CD14-positive monocyte (primary cell): ENCODE results near the gene INPP4B. TPM values are rescaled to one million over a fixed set of nuclear protein-coding genes. Genes with fewer than 3 reads are reported as not detected.

Experiments used
- DNase-seq, 3 donors: peaks; one replicate each; pipeline ENCODE4 v3.0.0-alpha.2; 2011 to 2022
- H2AFZ ChIP-seq: 2 replicates; pipeline ENCODE4 v1.6.0; 2012; ENCODE audit warnings: mild to moderate bottlenecking, low read depth, low read length, inconsistent platforms; ENCODE audit not compliant: insufficient read depth, poor library complexity, severe bottlenecking
- H3K27ac ChIP-seq, 2 donors: 1 replicate in 1 of 2; 2 replicates in 1 of 2; pipeline ENCODE4 v1.5.1; 2012 to 2013; ENCODE audit warnings: low read length in 2 of 2, control low read depth in 1 of 2, inconsistent platforms in 1 of 2, low read depth in 1 of 2, mild to moderate bottlenecking in 1 of 2
- H3K27me3 ChIP-seq, 2 donors: one replicate each; pipeline versions ENCODE4 v1.6.0 to v1.6.1; 2011 to 2013; ENCODE audit warnings: low read length in 2 of 2; ENCODE audit not compliant: control insufficient read depth in 2 of 2, insufficient read depth in 2 of 2
- H3K36me3 ChIP-seq, 2 donors: replicated peaks in 1 of 2; 1 replicate in 1 of 2; 2 replicates in 1 of 2; pipeline versions ENCODE4 v1.5.1 to v1.6.1; 2012 to 2013; ENCODE audit warnings: low read length in 2 of 2, control low read depth in 1 of 2, inconsistent platforms in 1 of 2, mild to moderate bottlenecking in 1 of 2; ENCODE audit not compliant: insufficient read depth in 2 of 2, control insufficient read depth in 1 of 2
- H3K4me1 ChIP-seq, 2 donors: 1 replicate in 1 of 2; 2 replicates in 1 of 2; pipeline versions ENCODE4 v1.5.1 to v1.6.1; 2012 to 2013; ENCODE audit warnings: low read length in 2 of 2, control low read depth in 1 of 2, inconsistent platforms in 1 of 2, mild to moderate bottlenecking in 1 of 2, moderate library complexity in 1 of 2; ENCODE audit not compliant: insufficient read depth in 2 of 2, control insufficient read depth in 1 of 2
- H3K4me2 ChIP-seq: replicated peaks from 2 replicates; pipeline ENCODE3; 2012; ENCODE audit warnings: low read length, moderate library complexity, mild to moderate bottlenecking; ENCODE audit not compliant: poor library complexity, severe bottlenecking; ENCODE audit errors: extremely low read depth
- H3K4me3 ChIP-seq, 3 experiments: fragments of 200-600 bp in 1 of 3; sonication (generic) in 1 of 3; replicated peaks in 1 of 3; 1 replicate in 2 of 3; 2 replicates in 1 of 3; pipeline ENCODE4 v1.5.1; 2011 to 2013; ENCODE audit warnings: low read length in 3 of 3, mild to moderate bottlenecking in 3 of 3, control low read depth in 2 of 3, low read depth in 2 of 3, inconsistent platforms in 1 of 3, moderate library complexity in 1 of 3
- H3K79me2 ChIP-seq: 2 replicates; pipeline ENCODE4 v1.6.0; 2012; ENCODE audit warnings: mild to moderate bottlenecking, control low read depth, inconsistent platforms, low read length, moderate library complexity; ENCODE audit not compliant: insufficient read depth
- H3K9ac ChIP-seq: 2 replicates; pipeline ENCODE4 v1.6.0; 2017; ENCODE audit warnings: low read length, mild to moderate bottlenecking; ENCODE audit not compliant: insufficient read depth, poor library complexity, severe bottlenecking
- H3K9me3 ChIP-seq, 2 donors: replicated peaks in 1 of 2; 1 replicate in 1 of 2; 2 replicates in 1 of 2; pipeline versions ENCODE4 v1.5.1 to v1.6.1; 2012 to 2013; ENCODE audit warnings: low read length in 2 of 2, control low read depth in 1 of 2; ENCODE audit not compliant: control insufficient read depth in 1 of 2, insufficient read depth in 1 of 2
- H4K20me1 ChIP-seq: 2 replicates; pipeline ENCODE4 v1.6.0; 2012; ENCODE audit warnings: mild to moderate bottlenecking, low read length, control low read depth, moderate library complexity; ENCODE audit not compliant: insufficient read depth
- H3K27ac Mint-ChIP-seq, 7 donors: one replicate each; pipeline ENCODE4 v1.8.0; 2020; ENCODE audit warnings: mild to moderate bottlenecking in 7 of 7, mixed read lengths in 7 of 7, moderate library complexity in 6 of 7, inconsistent platforms in 2 of 7
- H3K27me3 Mint-ChIP-seq, 3 donors: one replicate each; pipeline ENCODE4 v1.8.0; 2021 to 2022; ENCODE audit warnings: low read depth in 3 of 3, mild to moderate bottlenecking in 3 of 3, mixed read lengths in 3 of 3, moderate library complexity in 3 of 3, inconsistent platforms in 1 of 3
- H3K36me3 Mint-ChIP-seq, 2 donors: one replicate each; pipeline ENCODE4 v1.8.0; 2020; ENCODE audit warnings: mixed read lengths in 2 of 2, inconsistent platforms in 1 of 2, mild to moderate bottlenecking in 1 of 2
- H3K4me1 Mint-ChIP-seq: one replicate; pipeline ENCODE4 v1.8.0; 2020; ENCODE audit warnings: mild to moderate bottlenecking, mixed read lengths
- H3K4me3 Mint-ChIP-seq, 2 donors: one replicate each; pipeline ENCODE4 v1.8.0; 2020; ENCODE audit warnings: mild to moderate bottlenecking in 2 of 2, mixed read lengths in 2 of 2, moderate library complexity in 1 of 2
- H3K9me3 Mint-ChIP-seq, 7 donors: one replicate each; pipeline ENCODE4 v1.8.0; 2020 to 2022; ENCODE audit warnings: mixed read lengths in 7 of 7, mild to moderate bottlenecking in 6 of 7, moderate library complexity in 6 of 7, inconsistent platforms in 2 of 7
- WGBS: methylation state at CpG from one replicate; pipeline ENCODE4 v1.1.5; 2013; ENCODE audit warnings: missing lambda C conversion rate; ENCODE audit not compliant: insufficient coverage; 5-methylcytosine and 5-hydroxymethylcytosine counted together
- intact Hi-C, 2 donors: fragments of 100-400 bp; cut with micrococcal nuclease; formaldehyde crosslinking; loops; one replicate each; pipeline versions ENCODE4 v1.15.0 to v1.15.1; 2023
- polyA plus RNA-seq, 3 donors: library from polyadenylated mRNA; depleted of rRNA in 1 of 3; unstranded in 2 of 3; stranded (reverse) in 1 of 3; fragments of 300-500 nt in 2 of 3; fragments of >200 nt in 1 of 3; fragmentation: Illumina TruSeq in 2 of 3; gene quantifications; 1 replicate in 2 of 3; 2 replicates in 1 of 3; pipeline ENCODE4 v1.2.3, GENCODE V29; 2012 to 2021
- TF ChIP-seq, protein P1 (sequence below): fragments of 200-600 bp; IDR thresholded peaks from one replicate; pipeline ENCODE4 v1.8.0; 2022; ENCODE audit warnings: antibody characterized with exemption, mild to moderate bottlenecking

INPP4B gene
- polyA plus RNA-seq, 3 donors, result 0.13 to 0.38 (median 0.22) TPM

DNA sequence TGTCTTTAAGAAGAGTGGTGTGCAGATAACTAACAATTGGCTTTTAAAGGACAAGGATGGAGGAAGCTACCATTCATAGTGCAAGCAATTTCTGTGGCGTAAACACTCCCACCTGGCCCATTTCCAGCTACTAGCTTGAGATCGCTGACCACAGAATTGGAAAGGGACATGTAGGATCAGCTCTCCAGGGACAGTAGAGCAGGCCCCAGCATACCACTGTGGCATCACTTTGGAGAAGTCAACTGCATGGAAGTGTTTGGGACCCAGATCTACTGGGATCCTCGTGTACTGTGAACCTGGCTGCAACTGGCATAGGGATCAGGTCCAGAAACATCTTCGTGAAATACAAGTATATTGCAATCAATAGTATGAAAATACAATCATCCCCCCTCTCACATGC, 515.0 kb downstream of the INPP4B start:
- intact Hi-C loops, result no loop called here
- no peak overlapping the region for H3K4me3 ChIP-seq
- H3K36me3 ChIP-seq, result no peaks in the 10 kb centered on the region
- Mint-ChIP-seq H3K27me3 (no peaks in the 10 kb centered on the region), H3K36me3 (no peaks in the 10 kb centered on the region), H3K9me3 (peaks cover 0 to 12% (median 7%) of the 10 kb centered on the region in 7 donors), H3K4me3 (no peak overlapping the region), H3K4me1 (no peaks in the 10 kb centered on the region), H3K27ac (no peak overlapping the region)
- H3K4me2 ChIP-seq, result no peak overlapping the region
- WGBS, result 100% methylated on average over 2 of the region's 4 CpGs
- DNase-seq, result no peak
- no peak overlapping the region for H2AFZ ChIP-seq
- no peaks in the 10 kb centered on the region for H3K27me3 ChIP-seq
- no peaks in the 10 kb centered on the region for H3K79me2 ChIP-seq
- H4K20me1 ChIP-seq, result no peaks in the 10 kb centered on the region
- TF ChIP-seq, protein P1, sequence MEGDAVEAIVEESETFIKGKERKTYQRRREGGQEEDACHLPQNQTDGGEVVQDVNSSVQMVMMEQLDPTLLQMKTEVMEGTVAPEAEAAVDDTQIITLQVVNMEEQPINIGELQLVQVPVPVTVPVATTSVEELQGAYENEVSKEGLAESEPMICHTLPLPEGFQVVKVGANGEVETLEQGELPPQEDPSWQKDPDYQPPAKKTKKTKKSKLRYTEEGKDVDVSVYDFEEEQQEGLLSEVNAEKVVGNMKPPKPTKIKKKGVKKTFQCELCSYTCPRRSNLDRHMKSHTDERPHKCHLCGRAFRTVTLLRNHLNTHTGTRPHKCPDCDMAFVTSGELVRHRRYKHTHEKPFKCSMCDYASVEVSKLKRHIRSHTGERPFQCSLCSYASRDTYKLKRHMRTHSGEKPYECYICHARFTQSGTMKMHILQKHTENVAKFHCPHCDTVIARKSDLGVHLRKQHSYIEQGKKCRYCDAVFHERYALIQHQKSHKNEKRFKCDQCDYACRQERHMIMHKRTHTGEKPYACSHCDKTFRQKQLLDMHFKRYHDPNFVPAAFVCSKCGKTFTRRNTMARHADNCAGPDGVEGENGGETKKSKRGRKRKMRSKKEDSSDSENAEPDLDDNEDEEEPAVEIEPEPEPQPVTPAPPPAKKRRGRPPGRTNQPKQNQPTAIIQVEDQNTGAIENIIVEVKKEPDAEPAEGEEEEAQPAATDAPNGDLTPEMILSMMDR, result no peak
- no peak overlapping the region for H3K9ac ChIP-seq
- H3K27ac ChIP-seq, result no peak overlapping the region
- H3K9me3 ChIP-seq, result peaks cover 0 to 10% of the 10 kb centered on the region in 2 donors
- H3K4me1 ChIP-seq, result no peaks in the 10 kb centered on the region

DNA sequence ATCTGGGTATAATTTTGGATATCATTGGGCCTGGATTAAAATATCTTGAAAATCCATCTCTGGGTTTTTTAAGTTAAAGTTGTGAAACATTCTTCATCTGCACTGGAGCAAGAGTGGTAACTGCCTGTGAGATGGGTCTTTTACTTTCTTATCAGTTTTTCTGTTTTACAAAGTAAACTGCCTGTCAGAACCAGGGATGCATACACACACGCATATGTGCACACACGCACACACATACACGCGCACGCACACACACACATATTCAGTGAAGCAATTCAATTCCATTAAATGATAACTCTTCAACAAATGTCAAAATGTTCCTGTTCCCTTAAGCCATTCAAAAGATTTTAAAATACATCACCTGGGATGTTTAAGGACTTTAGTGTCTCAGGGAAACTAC, 515.8 kb downstream of the INPP4B start:
- H3K9ac ChIP-seq, result no peak overlapping the region
- no peak for DNase-seq
- Mint-ChIP-seq H3K27me3 (no peaks in the 10 kb centered on the region), H3K9me3 (peaks cover 0 to 7% (median 3%) of the 10 kb centered on the region in 7 donors), H3K4me1 (no peaks in the 10 kb centered on the region), H3K4me3 (no peak overlapping the region), H3K27ac (no peak overlapping the region), H3K36me3 (no peaks in the 10 kb centered on the region)
- no peaks in the 10 kb centered on the region for H3K79me2 ChIP-seq
- no peak overlapping the region for H3K4me2 ChIP-seq
- 86% methylated on average over 4 of the region's 5 CpGs for WGBS
- H3K4me1 ChIP-seq, result no peaks in the 10 kb centered on the region
- intact Hi-C loops, result no loop called here
- no peaks in the 10 kb centered on the region for H3K36me3 ChIP-seq
- H2AFZ ChIP-seq, result no peak overlapping the region
- no peaks in the 10 kb centered on the region for H4K20me1 ChIP-seq
- TF ChIP-seq, protein P1, result no peak
- H3K9me3 ChIP-seq, result peaks cover 0 to 4% of the 10 kb centered on the region in 2 donors
- no peak overlapping the region for H3K27ac ChIP-seq
- no peaks in the 10 kb centered on the region for H3K27me3 ChIP-seq
- no peak overlapping the region for H3K4me3 ChIP-seq
